ENCODE results near the gene NPRL2.

- TF ChIP-seq, protein P1, sequence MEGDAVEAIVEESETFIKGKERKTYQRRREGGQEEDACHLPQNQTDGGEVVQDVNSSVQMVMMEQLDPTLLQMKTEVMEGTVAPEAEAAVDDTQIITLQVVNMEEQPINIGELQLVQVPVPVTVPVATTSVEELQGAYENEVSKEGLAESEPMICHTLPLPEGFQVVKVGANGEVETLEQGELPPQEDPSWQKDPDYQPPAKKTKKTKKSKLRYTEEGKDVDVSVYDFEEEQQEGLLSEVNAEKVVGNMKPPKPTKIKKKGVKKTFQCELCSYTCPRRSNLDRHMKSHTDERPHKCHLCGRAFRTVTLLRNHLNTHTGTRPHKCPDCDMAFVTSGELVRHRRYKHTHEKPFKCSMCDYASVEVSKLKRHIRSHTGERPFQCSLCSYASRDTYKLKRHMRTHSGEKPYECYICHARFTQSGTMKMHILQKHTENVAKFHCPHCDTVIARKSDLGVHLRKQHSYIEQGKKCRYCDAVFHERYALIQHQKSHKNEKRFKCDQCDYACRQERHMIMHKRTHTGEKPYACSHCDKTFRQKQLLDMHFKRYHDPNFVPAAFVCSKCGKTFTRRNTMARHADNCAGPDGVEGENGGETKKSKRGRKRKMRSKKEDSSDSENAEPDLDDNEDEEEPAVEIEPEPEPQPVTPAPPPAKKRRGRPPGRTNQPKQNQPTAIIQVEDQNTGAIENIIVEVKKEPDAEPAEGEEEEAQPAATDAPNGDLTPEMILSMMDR (IDR thresholded peaks at IDR 0.05) = no peak
- TF ChIP-seq ZFX (IDR thresholded peaks at IDR 0.05; ENCODE audit: borderline replicate concordance) = no peak
Measured at GRCh38 chr3:50395070-50395860, 44.7 kb upstream of the NPRL2 start.

All from 22Rv1 (cell line).